GM21717 (cell line): ENCODE data around the gene TCF25.
"Not testable (repeated sequence)": the region's sequence is repeated elsewhere in the genome, so short reads cannot be mapped to it uniquely, and the experiment has no call there.

Source experiments
- ATAC-seq: cut with Tn5 transposase; IDR thresholded peaks from one replicate; pipeline ENCODE4 v1.9.1; 2021; ENCODE audit warnings: mild to moderate bottlenecking, moderate library complexity; ENCODE audit not compliant: unreplicated experiment

TCF25 gene

GRCh38 chr16:89873972-89874689, 739 bp downstream of the TCF25 start:
- peak; percentile 57 for ATAC-seq

- ATAC-seq = not testable (repeated sequence)
Observed at GRCh38 chr16:89879123-89879522, 5.7 kb downstream of the TCF25 start.

GRCh38 chr16:89880477-89881367, 7.3 kb downstream of the TCF25 start:
- no peak for ATAC-seq

- ATAC-seq = no peak
Observed at GRCh38 chr16:89881368-89881730, 8.0 kb downstream of the TCF25 start.

- ATAC-seq = no peak
Observed at GRCh38 chr16:89883346-89884040, 10.1 kb downstream of the TCF25 start.

- ATAC-seq = no peak
Observed at GRCh38 chr16:89884041-89884421, 10.6 kb downstream of the TCF25 start.

- no peak for ATAC-seq
Observed at GRCh38 chr16:89887243-89887642, 13.9 kb downstream of the TCF25 start.

- no peak for ATAC-seq
Observed at GRCh38 chr16:89890200-89890599, 16.8 kb downstream of the TCF25 start.

- ATAC-seq = no peak
Observed at GRCh38 chr16:89890886-89891657, 17.7 kb downstream of the TCF25 start.

GRCh38 chr16:89892055-89892630, 18.8 kb downstream of the TCF25 start:
- ATAC-seq = no peak

GRCh38 chr16:89892635-89893034, 19.2 kb downstream of the TCF25 start:
- no peak for ATAC-seq

- no peak for ATAC-seq
Observed at GRCh38 chr16:89893642-89894548, 20.5 kb downstream of the TCF25 start.

GRCh38 chr16:89895482-89896250, 22.3 kb downstream of the TCF25 start:
- no peak for ATAC-seq

- ATAC-seq = no peak
Observed at GRCh38 chr16:89897204-89897603, 23.8 kb downstream of the TCF25 start.

- no peak for ATAC-seq
Observed at GRCh38 chr16:89898201-89898967, 25.0 kb downstream of the TCF25 start.

- ATAC-seq = no peak
Observed at GRCh38 chr16:89899879-89900481, 26.6 kb downstream of the TCF25 start.

GRCh38 chr16:89900885-89901284, 27.5 kb downstream of the TCF25 start:
- ATAC-seq = no peak

- no peak for ATAC-seq
Observed at GRCh38 chr16:89902980-89903379, 29.6 kb downstream of the TCF25 start.
